Activated CD8-positive, alpha-beta memory T cell treated with anti-CD3 and anti-CD28 coated beads, Interleukin-2, amount 50 U/mL, for 48 hours (primary cell): ENCODE results near the gene ALDH9A1.
A peak's percentile ranks its signal among the peaks of the same experiment; 100 is the strongest.
"Not testable (repeated sequence)": the region's sequence is repeated elsewhere in the genome, so short reads cannot be mapped to it uniquely, and the experiment has no call there.

ENCODE experiments used
- DNase-seq: peaks from one replicate; pipeline ENCODE4 v3.0.0-alpha.2; 2020

Gene ALDH9A1

DNA sequence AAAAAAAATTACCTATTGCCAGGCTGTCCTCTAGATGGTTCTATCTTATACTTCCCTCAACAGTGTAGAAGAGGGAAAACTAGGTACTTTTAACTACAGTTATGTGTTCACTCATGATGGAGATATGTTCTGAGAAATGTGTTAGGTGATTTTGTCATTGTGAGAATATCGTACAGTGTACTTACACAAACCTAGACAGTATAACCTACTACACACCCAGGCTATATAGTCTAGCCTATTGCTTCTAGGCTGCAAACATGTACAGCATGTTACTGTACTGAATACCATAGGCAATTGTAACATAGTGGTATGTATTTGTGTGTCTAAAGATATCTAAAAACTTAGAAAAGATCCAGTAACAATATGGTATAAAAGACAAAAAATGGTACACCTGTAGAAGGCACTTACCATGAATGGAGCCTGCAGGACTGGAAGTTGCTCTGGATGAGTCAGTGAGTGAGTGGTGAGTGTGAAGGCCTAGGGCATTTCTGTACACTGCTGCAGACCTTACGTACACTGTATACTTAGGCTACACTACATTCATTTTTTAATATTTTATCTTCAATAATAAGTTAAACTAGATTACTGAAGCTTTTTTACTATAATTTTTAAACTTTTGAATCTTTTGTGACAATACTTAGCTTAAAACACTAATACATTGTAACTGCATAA lies 54.2 kb downstream of the ALDH9A1 start:
- no peak for DNase-seq

GRCh38 chr1:165641231-165641987 lies 57.0 kb downstream of the ALDH9A1 start:
- no peak for DNase-seq

DNA sequence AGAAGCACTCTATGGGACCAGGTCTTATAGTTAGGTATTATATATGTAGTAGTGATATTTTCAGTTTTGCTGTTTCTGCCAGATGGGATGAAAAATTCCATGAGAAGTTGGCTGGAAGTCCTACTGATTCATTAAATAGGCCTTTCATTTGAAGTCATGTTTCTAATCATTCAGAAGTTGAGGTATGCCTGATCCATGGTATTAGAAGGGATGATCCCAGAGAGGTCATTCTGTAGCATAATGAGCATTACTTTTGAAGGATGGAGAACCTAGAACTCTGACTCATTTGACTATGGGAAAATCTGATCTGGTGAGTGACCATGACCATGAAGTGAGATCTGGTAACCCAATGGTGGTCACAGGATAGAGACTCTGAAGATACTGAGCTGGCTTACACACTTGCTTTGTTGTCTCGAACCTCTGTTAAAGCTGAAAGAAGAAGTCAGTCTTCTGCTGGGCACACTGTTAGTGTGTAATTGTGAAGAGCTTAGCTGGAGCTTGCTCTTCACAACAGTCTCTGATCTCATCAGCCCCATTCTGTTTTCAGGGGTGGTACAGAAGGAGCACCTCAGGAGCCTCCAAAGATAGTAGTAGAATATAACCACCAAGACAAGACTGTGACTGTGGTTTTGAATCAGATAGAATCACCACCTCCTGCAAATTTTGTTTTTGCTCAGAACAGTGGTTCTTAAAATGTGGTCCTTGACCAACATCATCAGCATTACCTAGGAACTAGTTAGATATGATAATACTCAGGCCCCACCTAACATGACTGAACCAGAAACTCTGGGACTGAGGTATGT lies 58.3 kb downstream of the ALDH9A1 start:
- DNase-seq, result no peak

DNA sequence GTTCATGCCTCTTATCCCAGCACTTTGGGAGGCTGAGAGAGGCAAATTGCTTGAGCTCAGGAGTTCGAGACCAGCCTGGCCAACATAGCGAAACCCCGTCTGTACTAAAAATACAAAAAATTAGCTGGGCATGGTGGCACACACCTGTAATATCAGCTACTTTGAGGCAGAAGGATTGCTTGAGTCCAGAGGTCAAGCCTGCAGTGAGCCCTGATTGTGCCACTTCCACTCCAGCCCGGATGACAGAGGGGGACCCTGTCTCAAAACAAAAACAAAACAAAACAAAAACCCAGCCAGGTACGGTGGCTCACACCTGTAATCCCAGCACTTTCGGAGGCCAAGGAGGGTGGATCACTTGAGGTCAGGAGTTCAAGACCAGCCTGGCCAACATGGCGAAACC lies 60.2 kb downstream of the ALDH9A1 start:
- DNase-seq, result not testable (repeated sequence)

- no peak for DNase-seq
These were observed 60.9 kb downstream of the ALDH9A1 start for GRCh38 chr1:165637427-165637826.

- no peak for DNase-seq
These were observed 62.5 kb downstream of the ALDH9A1 start for GRCh38 chr1:165635823-165636222.

DNA sequence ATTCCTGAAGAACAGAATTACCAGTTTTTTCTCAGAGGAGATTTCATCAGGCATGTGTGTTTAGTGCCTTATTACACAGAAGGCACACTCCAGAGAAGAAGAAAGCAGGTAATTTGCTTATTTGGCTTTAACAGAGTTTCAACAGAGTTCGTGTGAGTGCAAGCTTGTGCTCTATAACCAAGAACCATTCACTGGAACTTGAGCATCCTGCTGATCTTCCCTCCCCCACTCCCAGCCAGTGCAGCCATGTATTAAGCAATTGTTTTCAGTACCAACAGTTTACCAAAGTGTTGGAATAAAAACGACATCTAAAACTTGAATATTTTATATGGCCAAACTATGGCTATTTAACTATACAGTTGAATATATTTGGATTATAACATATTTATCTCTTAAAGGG lies 63.0 kb downstream of the ALDH9A1 start:
- DNase-seq, result no peak

DNA sequence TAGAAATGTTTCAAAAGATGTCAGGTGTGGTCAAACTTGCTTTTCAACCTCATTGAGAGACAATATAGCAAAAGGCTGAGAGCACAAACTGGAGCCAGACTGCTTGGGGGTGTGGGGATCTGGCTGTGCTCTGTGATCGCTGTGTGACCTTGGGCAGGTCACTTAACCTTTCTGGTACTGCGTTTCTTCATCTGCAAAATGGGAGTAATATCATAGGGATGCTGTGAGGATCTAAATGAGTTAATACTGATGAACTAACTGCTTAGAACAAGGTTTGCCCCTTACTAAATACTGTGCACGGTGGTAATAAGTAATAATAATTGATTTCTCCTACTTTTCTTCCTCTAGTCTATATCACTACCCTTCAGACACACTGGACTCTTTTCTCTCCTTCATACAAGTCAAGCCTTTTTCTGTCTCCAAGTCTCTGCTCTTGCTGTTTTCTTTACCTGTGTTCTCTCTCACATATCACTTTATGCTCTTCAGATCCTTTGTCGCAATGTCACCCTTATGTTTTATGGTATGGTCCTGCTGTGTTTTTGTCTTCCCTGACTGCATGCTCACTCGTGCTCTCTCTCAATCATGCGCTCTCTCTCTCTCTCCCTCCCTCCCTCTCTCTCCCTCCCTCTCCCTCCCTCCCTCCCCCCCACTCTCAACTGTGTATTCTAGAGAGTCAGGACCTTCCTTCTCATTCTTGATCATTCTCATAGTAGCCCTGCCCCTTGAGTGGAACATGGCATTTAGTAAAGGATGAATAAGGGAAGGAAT lies 64.0 kb downstream of the ALDH9A1 start:
- DNase-seq, result no peak

DNA sequence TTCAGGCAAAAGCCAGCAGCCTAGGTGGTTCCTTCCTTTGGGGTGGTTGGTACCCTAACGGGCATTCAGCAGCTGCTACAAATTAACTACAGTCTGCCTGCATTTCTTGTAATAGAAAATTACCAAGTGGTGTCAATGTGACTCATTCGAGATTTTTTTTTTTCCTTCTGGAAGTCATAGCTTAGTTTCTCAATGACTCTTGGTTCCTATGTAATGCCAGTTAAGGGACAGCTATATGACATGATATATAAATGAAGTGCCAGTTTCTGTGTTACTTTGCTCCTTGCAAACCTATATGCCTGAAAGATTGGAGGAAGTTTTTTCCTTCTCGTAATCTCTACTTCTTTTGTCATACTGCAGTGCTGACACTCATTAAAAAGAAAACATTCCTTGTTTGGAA lies 64.7 kb downstream of the ALDH9A1 start:
- no peak for DNase-seq

DNA sequence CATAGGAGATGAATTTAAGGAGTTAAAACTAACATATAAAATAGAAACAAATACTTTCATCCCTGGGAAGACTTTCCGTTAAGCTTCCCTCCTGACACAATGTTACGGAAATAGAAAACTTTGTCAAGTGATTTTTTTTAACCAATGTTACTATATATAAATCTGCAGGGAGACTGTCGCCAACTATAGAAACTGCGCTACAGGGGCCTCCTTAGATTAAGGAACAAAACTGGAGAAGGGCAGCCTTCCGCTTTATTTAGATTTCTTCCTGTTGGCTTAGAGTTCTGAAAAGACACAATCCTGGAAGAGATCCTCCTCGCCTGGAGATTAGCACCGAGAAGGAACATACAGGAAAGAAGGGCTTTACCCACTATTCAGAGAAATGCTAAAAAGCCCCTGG lies 65.9 kb downstream of the ALDH9A1 start:
- no peak for DNase-seq

GRCh38 chr1:165632152-165632469 lies 66.3 kb downstream of the ALDH9A1 start:
- DNase-seq, result no peak

DNA sequence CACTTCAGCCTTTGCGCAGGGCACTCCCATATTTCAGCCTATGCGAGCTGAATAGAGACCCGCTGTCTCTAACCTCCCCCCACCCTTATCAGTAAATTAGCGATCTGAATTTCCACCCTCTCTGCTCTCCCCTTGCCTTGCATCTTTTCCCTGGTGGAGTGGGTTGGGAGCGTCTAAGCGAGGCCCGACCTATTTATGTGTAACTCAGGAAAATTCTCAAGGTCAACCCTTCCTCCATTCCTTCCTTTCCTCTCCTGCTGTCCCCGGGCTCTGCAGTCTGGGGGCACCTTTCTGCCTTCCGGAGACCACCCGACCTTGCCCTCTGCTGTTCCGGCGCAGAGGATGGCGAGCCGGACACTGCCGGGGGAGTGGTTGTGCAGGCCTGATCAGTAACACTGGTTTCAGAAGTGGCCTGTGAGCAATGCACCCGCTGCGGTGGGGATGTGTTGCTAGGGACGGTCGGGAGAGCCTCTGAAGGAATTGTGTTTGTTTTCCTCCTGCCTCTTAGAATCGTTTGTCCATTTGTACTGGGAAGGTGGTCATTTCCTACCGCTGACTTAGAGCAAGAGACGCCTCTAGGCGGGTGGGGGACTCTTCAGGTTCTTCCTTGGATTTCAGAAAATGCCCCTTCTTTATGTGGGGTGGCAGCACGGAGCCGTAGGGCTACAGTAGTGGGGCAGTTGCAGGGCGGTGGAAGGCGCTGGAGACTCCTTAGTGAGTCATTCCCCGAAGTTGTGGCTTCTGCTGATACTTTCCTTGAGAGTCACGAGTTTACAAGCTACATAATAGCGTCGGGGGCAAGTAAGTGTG lies 66.8 kb downstream of the ALDH9A1 start:
- peak; percentile 71 for DNase-seq

DNA sequence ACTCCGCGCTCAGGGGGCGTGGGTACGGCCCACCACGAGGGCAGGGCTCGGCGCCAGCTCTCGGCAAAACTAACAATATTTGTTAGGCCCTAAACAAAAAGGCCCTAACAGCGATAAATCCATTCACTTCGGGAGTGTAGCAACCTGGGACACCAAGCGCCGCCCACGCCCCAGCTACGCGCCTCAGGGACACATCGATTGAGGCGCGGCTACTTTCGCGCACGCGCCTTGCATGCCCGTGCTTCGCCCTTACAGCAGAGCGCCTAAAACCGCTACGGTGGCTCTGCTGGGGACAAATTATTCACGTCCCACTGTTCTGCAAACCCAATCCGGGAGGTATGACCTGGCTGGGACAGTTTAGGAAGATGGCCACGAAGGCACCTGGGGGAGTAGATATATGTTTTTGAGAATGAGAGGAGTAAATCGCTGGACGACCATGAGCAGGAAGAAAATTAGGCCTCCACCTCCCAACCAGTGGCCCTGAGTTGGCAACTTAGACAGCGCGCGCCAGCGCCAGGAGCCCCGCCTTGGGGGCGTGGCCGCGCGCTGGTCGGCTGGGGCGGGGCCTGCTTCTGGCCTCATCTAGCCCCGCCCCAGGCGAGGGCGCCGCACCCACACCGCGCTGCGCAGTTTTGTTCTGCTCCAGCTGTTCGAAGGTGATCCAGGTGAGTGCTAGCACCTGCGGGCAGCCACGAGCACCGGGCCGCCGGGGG lies 67.6 kb downstream of the ALDH9A1 start, which contains the start of gene MGST3:
Gene MGST3, plus strand, starts transcription at position 606 of the 713 bp plus-strand sequence. CDS start 18,614 bp downstream, outside the sequence.
- peak; percentile 96 for DNase-seq

DNA sequence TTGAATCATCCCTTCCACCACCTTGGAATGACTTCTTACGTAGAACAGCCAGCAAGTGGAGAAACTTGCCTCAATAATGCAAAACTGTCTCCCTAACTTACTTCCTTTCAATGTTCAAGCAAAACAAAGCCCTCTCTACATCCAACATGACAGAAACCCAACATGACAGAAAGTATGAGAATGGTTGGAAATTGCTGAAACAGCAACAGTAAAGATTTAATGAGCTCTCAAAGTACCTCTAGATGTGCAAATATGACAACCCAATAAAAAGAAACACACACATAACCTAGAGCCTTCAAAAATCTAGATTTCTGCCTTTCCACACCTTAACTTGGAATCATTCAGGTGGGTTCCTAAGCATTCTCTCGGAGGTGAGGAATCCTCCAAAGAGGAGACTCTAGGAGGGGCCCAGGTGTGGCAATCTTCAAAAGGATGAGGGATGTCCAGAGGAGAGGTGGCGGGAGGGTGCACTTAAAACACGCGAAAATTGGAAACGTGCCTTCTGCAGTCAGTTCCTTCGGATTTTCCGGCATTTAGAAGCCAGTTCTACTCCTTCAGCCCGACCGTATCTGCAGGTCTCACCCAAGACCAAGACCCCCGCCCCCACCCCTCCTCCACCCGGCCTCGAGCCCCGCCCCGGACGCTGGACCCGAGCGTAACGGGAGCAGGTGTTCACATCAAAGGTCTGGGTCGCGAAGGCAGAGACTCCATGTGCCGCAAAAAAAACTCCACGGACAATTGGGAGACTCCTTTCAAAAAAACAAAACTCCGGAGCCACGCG lies 68.3 kb downstream of the ALDH9A1 start:
- DNase-seq, result no peak

DNA sequence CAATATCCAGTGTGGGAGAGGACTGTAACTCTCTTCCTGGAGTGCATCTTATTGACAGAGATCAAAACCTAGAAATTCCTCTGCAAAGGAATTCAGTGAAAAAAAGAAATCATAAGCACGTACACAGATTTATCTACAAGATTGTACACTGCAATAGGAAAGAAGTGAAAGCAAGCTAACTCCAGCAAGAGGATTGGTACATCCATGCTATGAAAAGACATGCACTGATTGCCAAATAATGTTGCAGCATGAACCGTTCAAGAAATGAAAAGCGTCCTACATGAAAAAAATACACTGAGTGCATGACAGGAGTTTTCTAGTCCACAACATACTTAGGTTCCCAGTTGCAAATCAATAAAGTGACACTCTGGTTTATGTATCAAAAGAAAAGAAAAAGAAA lies 69.2 kb downstream of the ALDH9A1 start:
- no peak for DNase-seq

GRCh38 chr1:165628147-165628822 lies 70.1 kb downstream of the ALDH9A1 start:
- DNase-seq, result no peak

DNA sequence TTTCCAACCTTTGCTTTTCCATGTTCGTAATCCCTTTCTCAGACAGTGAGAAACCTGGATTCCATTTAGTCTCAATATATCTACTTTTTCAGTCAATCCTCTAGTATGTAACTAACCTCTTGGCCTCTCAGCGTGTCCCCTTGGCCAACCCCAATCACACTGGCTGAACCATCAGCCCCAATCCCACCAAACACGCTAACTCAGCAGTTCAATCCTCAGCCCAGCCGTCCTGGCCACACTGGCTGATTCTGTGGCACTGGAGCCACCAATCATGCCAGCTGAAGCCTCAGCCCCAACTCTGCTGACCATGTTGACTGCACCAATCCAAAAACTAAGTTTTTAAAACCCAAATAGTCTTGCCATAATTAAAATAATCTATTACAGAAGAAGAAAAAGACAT lies 73.9 kb downstream of the ALDH9A1 start:
- DNase-seq, result no peak

DNA sequence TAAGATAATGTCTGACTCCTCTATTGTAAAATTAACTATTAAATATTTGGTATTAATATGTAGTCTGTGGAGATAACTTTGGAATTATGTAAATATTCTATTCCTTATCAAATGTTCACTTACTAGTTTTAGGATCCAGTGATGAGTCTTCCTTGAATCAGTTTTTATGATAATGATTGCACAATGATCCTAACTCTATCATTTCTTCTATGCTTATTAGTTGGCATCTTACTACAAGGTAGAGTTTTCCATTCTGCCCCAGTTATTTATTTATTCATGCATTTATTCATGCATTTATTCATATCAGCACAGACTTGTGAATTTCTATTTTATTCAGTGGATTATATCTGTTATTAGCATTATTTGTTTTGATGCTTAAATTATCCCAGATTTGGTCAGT lies 74.7 kb downstream of the ALDH9A1 start:
- no peak for DNase-seq

- no peak for DNase-seq
These were observed 78.7 kb downstream of the ALDH9A1 start for GRCh38 chr1:165619647-165620151.
